WI38 (cell line): ENCODE measurements around the gene ELMO1.

Experiments used
- H3K4me3 ChIP-seq: 2 replicates; pipeline ENCODE4 v1.5.1; 2011; ENCODE audit warnings: low read depth, mild to moderate bottlenecking, control low read depth, low read length
- CTCF ChIP-seq: IDR thresholded peaks from 2 replicates; pipeline ENCODE4 v1.5.1; 2012; ENCODE audit warnings: low read depth, mild to moderate bottlenecking, control low read depth, low read length

ELMO1 gene

DNA sequence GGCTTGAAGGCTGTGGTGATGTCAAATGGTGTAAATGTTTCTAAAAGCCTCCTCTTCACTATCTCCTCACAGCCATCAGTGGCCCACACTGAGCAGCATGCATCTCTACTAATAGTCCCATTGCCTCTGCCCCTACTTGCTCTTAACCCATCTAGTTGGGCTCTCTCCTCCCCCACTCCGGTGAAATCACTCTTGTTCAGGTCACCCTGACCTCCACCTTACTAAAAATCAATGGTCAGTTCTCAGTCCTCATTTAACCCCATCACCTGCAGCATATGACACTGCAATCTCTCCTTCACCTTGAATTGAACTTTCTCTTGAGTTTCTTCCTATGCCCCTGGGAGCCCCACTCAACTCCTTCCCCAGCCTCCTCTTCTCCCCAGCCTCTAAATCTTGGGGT is 369.2 kb downstream of the ELMO1 start:
- no peak overlapping the region for H3K4me3 ChIP-seq
- no peak for TF ChIP-seq CTCF

DNA sequence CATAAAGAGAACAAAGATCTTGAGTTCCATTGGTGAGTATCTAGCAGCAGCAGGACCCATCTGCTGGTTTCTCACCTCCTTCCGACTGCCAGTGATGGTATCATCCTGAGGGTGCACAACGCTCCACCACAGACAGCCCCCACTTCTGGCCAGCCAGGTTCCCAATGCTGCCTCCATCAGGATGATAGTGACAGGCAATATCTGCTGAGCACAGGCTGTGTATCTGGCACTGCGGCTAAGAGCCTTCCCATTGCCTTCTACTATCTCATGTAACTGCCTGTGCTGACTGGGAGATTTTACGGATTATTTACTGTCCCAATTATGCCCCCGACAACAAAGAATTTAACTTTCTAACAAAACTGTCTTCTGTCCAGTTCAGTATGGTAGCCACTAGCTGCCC is 372.0 kb downstream of the ELMO1 start:
- H3K4me3 ChIP-seq: no peak overlapping the region
- no peak for TF ChIP-seq CTCF

DNA sequence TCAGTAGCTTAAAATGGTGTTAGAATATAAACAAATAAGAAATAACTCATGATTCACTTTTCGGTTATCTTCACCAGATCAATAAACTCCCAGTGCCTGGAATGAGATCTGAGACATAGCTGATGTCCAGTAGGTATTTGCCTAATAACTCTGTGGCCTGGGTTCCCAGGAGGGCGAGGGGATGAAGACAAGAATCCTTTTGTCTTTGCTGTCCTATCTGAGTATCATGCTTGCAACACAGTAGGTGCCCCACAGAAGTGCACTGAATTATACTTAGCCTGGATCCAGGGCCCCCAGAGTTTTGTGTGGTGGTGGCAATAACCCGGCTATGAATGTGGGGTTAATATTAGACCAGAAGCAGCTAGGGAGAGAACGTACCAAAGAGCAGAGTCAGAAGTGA is 374.3 kb downstream of the ELMO1 start:
- no peak for TF ChIP-seq CTCF
- no peak overlapping the region for H3K4me3 ChIP-seq

GRCh38 chr7:37071124-37071523 is 377.5 kb downstream of the ELMO1 start:
- H3K4me3 ChIP-seq: no peak overlapping the region
- TF ChIP-seq CTCF: no peak

DNA sequence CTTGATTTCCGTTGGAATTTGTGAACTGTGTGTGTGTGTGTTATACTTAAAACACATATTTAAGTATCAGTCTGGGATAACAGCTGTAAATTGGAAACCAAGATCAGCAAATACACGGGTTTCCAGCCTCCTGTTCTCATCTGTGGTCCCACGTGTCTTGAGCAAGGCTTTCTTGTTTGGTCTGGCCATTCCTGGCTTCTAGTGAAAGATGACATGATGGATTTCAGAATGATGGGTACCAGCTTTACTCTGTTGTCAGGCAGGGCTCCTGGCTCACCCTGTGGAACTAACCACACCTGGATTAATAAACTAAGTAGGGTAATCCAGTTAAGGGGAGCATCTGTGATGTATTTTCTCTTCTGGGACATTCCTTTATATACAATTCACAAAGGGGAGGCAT is 378.2 kb downstream of the ELMO1 start:
- no peak overlapping the region for H3K4me3 ChIP-seq
- no peak for TF ChIP-seq CTCF

DNA sequence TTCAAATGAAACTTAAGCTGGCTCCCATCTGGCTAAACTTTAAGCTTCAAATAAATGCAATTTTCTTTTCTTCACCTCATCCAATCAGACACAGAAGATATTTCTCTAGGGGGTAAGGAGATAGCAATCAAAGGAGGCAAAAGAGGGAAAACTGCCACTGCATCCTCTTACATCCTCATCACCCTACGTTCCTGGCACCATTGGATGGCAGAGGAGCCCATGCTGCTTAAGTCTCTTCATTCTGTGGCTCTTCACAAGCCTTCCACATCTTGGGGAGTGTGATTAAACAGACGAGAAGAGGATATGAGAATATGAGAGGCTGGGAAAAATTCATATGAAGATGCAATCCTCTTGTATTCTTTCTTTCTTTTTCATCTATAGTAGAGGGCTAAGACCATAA is 378.6 kb downstream of the ELMO1 start:
- no peak overlapping the region for H3K4me3 ChIP-seq

GRCh38 chr7:37069336-37069735 is 379.3 kb downstream of the ELMO1 start:
- TF ChIP-seq CTCF: no peak
- no peak overlapping the region for H3K4me3 ChIP-seq

More for the DNA sequence above, 378.6 kb downstream of the ELMO1 start:
- no peak for TF ChIP-seq CTCF
